Heart left ventricle (tissue), 13 donors: ENCODE data around the gene MRTFA.

ENCODE experiments used
- CTCF ChIP-seq, 12 donors: fragments of 200-600 bp; sonication (generic) in 4 of 12; IDR thresholded peaks; one replicate each; pipeline versions ENCODE4 v1.5.0 to v1.8.0; 2018 to 2022; ENCODE audit warnings: antibody characterized with exemption in 12 of 12, mild to moderate bottlenecking in 5 of 12
- POLR2A ChIP-seq, 2 donors: fragments of 450-650 bp; IDR thresholded peaks; one replicate each; pipeline ENCODE4 v1.6.1; 2017; ENCODE audit warnings: antibody characterized with exemption in 2 of 2, mild to moderate bottlenecking in 2 of 2, moderate library complexity in 2 of 2
- donor health status: ischemic (EF 13 %, LVEDD 7.1; RV severe dilation, severe dysfunction).
- donor health status: DM: no; HTN: yes; CAD: no.
- donor health status: DM: no; HTN: no; CAD: no.
- donor health status: ischemic (EF 25% LVEDD 6.9; RV normal size, moderate dysfunction).
- donor health status: ischemic (EF 25% LVEDD 5.7; RV mildly dilated, moderate dysfunction).
- donor health status: ischemic (EF 35%, LVEDD 5.7; RV mildly dilated, moderate dysfunction).
- donor health status: nonischemic (EF 11% LVEDD 7.7; RV severe dilation, severe dysfunction).
- donor health status: DM: yes; HTN: yes; CAD: no.
- donor health status: PGD.
- donor health status: ischemic (EF 29% LVEDD 5.4; RV normal size, mild dysfunction).
- donor health status: nonischemic (EF 23%, LVEDD 6.1; RV moderate dilation, normal function).

GRCh38 chr22:40633036-40633435 lies 3.5 kb downstream of the MRTFA start:
- TF ChIP-seq POLR2A (IDR thresholded peaks at IDR 0.05) (no peak), CTCF (IDR thresholded peaks at IDR 0.05) (no peak)
